K562 (cell line): ENCODE results near the gene ATE1. TPM values are rescaled to one million over a fixed set of nuclear protein-coding genes. Genes with fewer than 3 reads are reported as not detected.

ENCODE experiments used
- ATAC-seq: fragments of 200-7000 bp; cut with Tn5 transposase; 3 replicates; pipeline ENCODE4 v1.9.1; 2020; ENCODE audit warnings: moderate library complexity
- BruUV-seq: library from RNA; stranded (reverse); fragments of 400-500 nt; replicated peaks from 2 replicates; lab custom pipeline; 2021; lab: Mats Ljungman, UMichigan
- CTCF ChIA-PET: fragments of 300-600 bp; formaldehyde crosslinking; extraction: SDS; loops from one replicate; lab custom pipeline; 2021; ENCODE audit warnings: low intra/inter-chr PET ratio; lab: Yijun Ruan, JAX
- POLR2A ChIA-PET: fragments of 300-600, 350-650 bp; sonication (Branson Sonifier 250); formaldehyde crosslinking; extraction: SDS; loops from one replicate; lab custom pipeline; 2021; ENCODE audit warnings: antibody characterized with exemption, inconsistent platforms; lab: Yijun Ruan, JAX
- DNase-seq, 4 experiments: peaks; one replicate each; pipeline versions ENCODE4 v3.0.0 to v3.0.0-alpha.2; 2011 to 2018; ENCODE audit warnings: low spot score in 3 of 4, mixed read lengths in 3 of 4; ENCODE audit errors: extremely low read depth in 1 of 4
- FAIRE-seq: peaks from 2 replicates; lab custom pipeline; 2011; peaks lifted over from hg19 to GRCh38; lab: Jason Lieb, UNC
- H2AFZ ChIP-seq: 2 replicates; pipeline ENCODE4 v1.6.0; 2011; ENCODE audit warnings: low read depth, low read length, control low read depth, inconsistent platforms
- H3K27ac ChIP-seq: fragments of 200-600 bp; 3 replicates; pipeline ENCODE4 v1.8.0; 2011; ENCODE audit warnings: low read depth, mild to moderate bottlenecking, control low read depth, inconsistent platforms, low read length, moderate library complexity, mixed read lengths; ENCODE audit errors: extremely low read depth
- H3K27me3 ChIP-seq, 2 experiments: fragments of 300-600 bp in 1 of 2; 2 replicates in 1 of 2; 3 replicates in 1 of 2; pipeline versions ENCODE4 v1.6.0 to v1.8.0; 2011; ENCODE audit warnings: inconsistent platforms in 2 of 2, low read length in 2 of 2, mild to moderate bottlenecking in 1 of 2, mixed read lengths in 1 of 2, moderate library complexity in 1 of 2; ENCODE audit not compliant: control insufficient read depth in 2 of 2, insufficient read depth in 2 of 2
- H3K36me3 ChIP-seq: fragments of 300-600 bp; 3 replicates; pipeline ENCODE4 v1.8.0; 2011; ENCODE audit warnings: mild to moderate bottlenecking, low read length, inconsistent platforms; ENCODE audit not compliant: control insufficient read depth, insufficient read depth
- H3K4me1 ChIP-seq, 2 experiments: fragments of 200-600 bp in 1 of 2; replicated peaks in 1 of 2; 2 replicates in 1 of 2; 3 replicates in 1 of 2; pipeline versions ENCODE4 v1.5.1 to v1.8.0; 2011; ENCODE audit warnings: inconsistent platforms in 2 of 2, low read length in 2 of 2, mild to moderate bottlenecking in 1 of 2, mixed read lengths in 1 of 2, moderate library complexity in 1 of 2; ENCODE audit not compliant: control insufficient read depth in 2 of 2, insufficient read depth in 2 of 2
- H3K4me2 ChIP-seq: 2 replicates; pipeline ENCODE4 v1.6.1; 2011; ENCODE audit warnings: low read length, control low read depth, inconsistent platforms, mixed read lengths; ENCODE audit not compliant: insufficient read depth
- H3K4me3 ChIP-seq: fragments of 200-600 bp; sonication (generic), shearing (Covaris generic); 2 replicates; pipeline ENCODE4 v1.5.1; 2016; ENCODE audit warnings: control low read depth, inconsistent platforms
- H3K79me2 ChIP-seq: fragments of 200-600 bp; 3 replicates; pipeline ENCODE4 v1.8.0; 2011; ENCODE audit warnings: low read length, inconsistent platforms; ENCODE audit not compliant: control insufficient read depth, insufficient read depth
- H3K9ac ChIP-seq, 2 experiments: 2 replicates each; pipeline versions ENCODE4 v1.6.0 to v1.6.1; 2011; ENCODE audit warnings: low read depth in 2 of 2, low read length in 2 of 2, control low read depth in 1 of 2, inconsistent platforms in 1 of 2, mild to moderate bottlenecking in 1 of 2, mixed read lengths in 1 of 2; ENCODE audit not compliant: insufficient read depth in 1 of 2
- H3K9me1 ChIP-seq: one replicate; pipeline ENCODE4 v1.6.0; 2011; ENCODE audit warnings: inconsistent platforms, mild to moderate bottlenecking, low read length, moderate library complexity; ENCODE audit not compliant: control insufficient read depth, insufficient read depth
- H3K9me3 ChIP-seq: replicated peaks from 2 replicates; pipeline ENCODE4 v1.5.1; 2011; ENCODE audit warnings: low read depth, low read length, inconsistent platforms; ENCODE audit not compliant: control insufficient read depth, insufficient read depth
- H4K20me1 ChIP-seq: replicated peaks from 2 replicates; pipeline ENCODE4 v1.6.1; 2011; ENCODE audit warnings: low read length, inconsistent platforms, mixed read lengths; ENCODE audit not compliant: control insufficient read depth, insufficient read depth
- ARID3B ChIP-seq: fragments of 250-450 bp; sonication (Bioruptor Pico); IDR thresholded peaks from 2 replicates; pipeline ENCODE4 v1.4.0; 2020; ENCODE audit warnings: borderline replicate concordance
- CBX1 ChIP-seq: sonication (generic); IDR thresholded peaks from 2 replicates; pipeline ENCODE4 v1.6.1; 2016; ENCODE audit warnings: antibody characterized with exemption, low read depth, mild to moderate bottlenecking
- CREB1 ChIP-seq, 2 experiments: sonication (generic) in 1 of 2; formaldehyde crosslinking in 1 of 2; IDR thresholded peaks; 2 replicates each; pipeline versions ENCODE4 v1.6.1 to v1.8.0; 2012 to 2022; ENCODE audit warnings: inconsistent platforms in 1 of 2, mild to moderate bottlenecking in 1 of 2, missing genetic modification reagents in 1 of 2, moderate library complexity in 1 of 2
- CTCF ChIP-seq, 3 experiments: IDR thresholded peaks in 2 of 3; conservative IDR thresholded peaks in 1 of 3; 2 replicates each; pipeline ENCODE4 v1.5.1; 2011 to 2012; ENCODE audit warnings: low read length in 3 of 3, mild to moderate bottlenecking in 3 of 3, control low read depth in 2 of 3, improper control_type of control experiment in 1 of 3, inconsistent platforms in 1 of 3, low read depth in 1 of 3, mixed read lengths in 1 of 3, moderate library complexity in 1 of 3; ENCODE audit not compliant: insufficient read depth in 2 of 3
- MYNN ChIP-seq, 2 experiments: sonication (generic); formaldehyde crosslinking in 1 of 2; IDR thresholded peaks; 2 replicates each; pipeline versions ENCODE4 v1.5.0 to v1.6.1; 2016 to 2020; ENCODE audit warnings: antibody characterized with exemption in 1 of 2, missing genetic modification reagents in 1 of 2
- PRDM10 ChIP-seq: fragments of 450-650 bp; IDR thresholded peaks from 2 replicates; pipeline ENCODE4 v1.6.1; 2018; ENCODE audit not compliant: partially characterized antibody
- RAD21 ChIP-seq, 2 experiments: fragments of 250-450 bp in 1 of 2; fragments of 450-650 bp in 1 of 2; sonication (Bioruptor Pico) in 1 of 2; formaldehyde crosslinking in 1 of 2; IDR thresholded peaks in 1 of 2; conservative IDR thresholded peaks in 1 of 2; 2 replicates each; pipeline versions ENCODE4 v1.4.0 to v1.8.0; 2020 to 2022; ENCODE audit warnings: mild to moderate bottlenecking in 2 of 2, moderate library complexity in 1 of 2
- SMC3 ChIP-seq: conservative IDR thresholded peaks from 2 replicates; pipeline ENCODE4 v1.6.1; 2011; ENCODE audit warnings: low read depth, low read length, improper control_type of control experiment; ENCODE audit not compliant: insufficient read depth
- SREBF2 ChIP-seq: sonication (generic); formaldehyde crosslinking; IDR thresholded peaks from 2 replicates; pipeline ENCODE4 v1.4.0; 2020; ENCODE audit warnings: mild to moderate bottlenecking, missing genetic modification reagents
- ZNF785 ChIP-seq: fragments of 250-450 bp; sonication (Bioruptor Pico); IDR thresholded peaks from 2 replicates; pipeline ENCODE4 v1.4.0; 2020; ENCODE audit warnings: mild to moderate bottlenecking
- WGBS: fragments of 100-300 bp; shearing (Covaris generic); methylation state at CpG from one replicate; pipeline ENCODE4 v1.1.6; 2016; ENCODE audit warnings: low coverage, mixed read lengths; ENCODE audit not compliant: insufficient coverage; ENCODE audit errors: missing lambda C conversion rate; 5-methylcytosine and 5-hydroxymethylcytosine counted together
- in situ Hi-C: fragments of 300-500 bp; cut with MboI; formaldehyde crosslinking; loops from 4 replicates; pipeline ENCODE4 v1.15.0; 2018; ENCODE audit warnings: inconsistent platforms, mixed read lengths
- intact Hi-C: fragments of 100-400 bp; cut with micrococcal nuclease; formaldehyde crosslinking; loops from 2 replicates; pipeline ENCODE4 v1.14.2; 2022
- polyA plus RNA-seq, 8 experiments: library from polyadenylated mRNA; depleted of rRNA in 4 of 8; stranded (reverse) in 5 of 8; unstranded in 3 of 8; fragments of >200 nt; fragmentation: Nextera tagmentation in 2 of 8; fragmentation: Illumina TruSeq in 1 of 8; extraction: Ambion mirVana in 2 of 8; extraction: Trizol in 1 of 8; gene quantifications; 2 replicates each; pipeline versions ENCODE4 v1.2.1 to v1.2.3, GENCODE V29; 2011 to 2014; ENCODE audit warnings: inconsistent platforms in 1 of 8, missing spikeins in 1 of 8
- total RNA-seq, 7 experiments: library from RNA; depleted of rRNA in 6 of 7; stranded (reverse); fragments of >200 nt in 6 of 7; fragmentation: Illumina TruSeq in 2 of 7; extraction: Trizol in 2 of 7; gene quantifications; 2 replicates each; pipeline versions ENCODE4 v1.2.1 to v1.2.3, GENCODE V29; 2011 to 2021; ENCODE audit warnings: low replicate concordance in 1 of 7

The ATE1 gene
- total and polyA plus RNA-seq, 9 of the 15 experiments (the other 6 are each of a cell fraction or from before 2014, with no cell fraction given) = 3.0 to 14.2 (median 8.8) TPM

- TF ChIP-seq PRDM10 = no peak
- no peak for TF ChIP-seq ARID3B (CRISPR knock-in tag)
- no peak for TF ChIP-seq CBX1
Observed at GRCh38 chr10:121698336-121698735, 229.5 kb downstream of the ATE1 start (continued).

- intact Hi-C loops (no loop called here), in situ Hi-C loops (no loop called here)
- no peak overlapping the region for H3K4me2 ChIP-seq
- peaks cover 0 to 4% of the 10 kb centered on the region in 2 experiments; a peak in 1 of 5 replicates for H3K27me3 ChIP-seq
- H3K4me1 ChIP-seq = no peaks in the 10 kb centered on the region; a peak in 1 of 5 replicates
- DNase-seq (peak; percentile 21 to 48 (median 38)), FAIRE-seq (peak; percentile 35), ATAC-seq (peak; percentile 81)
- H4K20me1 ChIP-seq = no peaks in the 10 kb centered on the region
- CTCF ChIA-PET = no interaction called here
- H3K4me3 ChIP-seq = no peak overlapping the region
- no peak overlapping the region for H2AFZ ChIP-seq
- BruUV-seq = no TSS peak
- H3K9me3 ChIP-seq = no peaks in the 10 kb centered on the region
- no peaks in the 10 kb centered on the region for H3K9me1 ChIP-seq
- H3K27ac ChIP-seq = no peak overlapping the region
- no peaks in the 10 kb centered on the region for H3K79me2 ChIP-seq
- H3K9ac ChIP-seq = no peak overlapping the region
- no peaks in the 10 kb centered on the region for H3K36me3 ChIP-seq
- TF ChIP-seq CTCF (IDR thresholded peaks at IDR 0.05 in 2 of 3, conservative IDR thresholded peaks at IDR 0.05 in 1 of 3; ENCODE audit: insufficient read depth in 2 of 3, low read depth in 1 of 3, low read length in 3 of 3) (peak; percentile 31 to 59 (median 44); a peak in 5 of 6 replicates), SREBF2 (no peak), CREB1 (IDR thresholded peaks at IDR 0.05) (no peak), CREB1 (CRISPR knock-in tag; IDR thresholded peaks at IDR 0.05) (no peak), SMC3 (0 out of 2 replicates have a peak, but pooled peaks have one; percentile 11), ZNF785 (CRISPR knock-in tag) (no peak), RAD21 (CRISPR knock-in tag; conservative IDR thresholded peaks at IDR 0.05 in 1 of 2, IDR thresholded peaks at IDR 0.05 in 1 of 2) (peak in 1 of 2 experiments; percentile 26; a peak in 1 of 4 replicates), MYNN (IDR thresholded peaks at IDR 0.05) (no peak), MYNN (CRISPR knock-in tag; IDR thresholded peaks at IDR 0.05) (no peak)
- 17% methylated on average over 2 of the region's 3 CpGs for WGBS
- POLR2A ChIA-PET = no interaction called here
Observed at GRCh38 chr10:121696854-121697253, 231.0 kb downstream of the ATE1 start.
